ENCODE measurements around the gene PITRM1. TPM values are rescaled to one million over a fixed set of nuclear protein-coding genes. Genes with fewer than 3 reads are reported as not detected.
"Not testable (repeated sequence)": the region's sequence is repeated elsewhere in the genome, so short reads cannot be mapped to it uniquely, and the experiment has no call there.

Gene PITRM1, protein sequence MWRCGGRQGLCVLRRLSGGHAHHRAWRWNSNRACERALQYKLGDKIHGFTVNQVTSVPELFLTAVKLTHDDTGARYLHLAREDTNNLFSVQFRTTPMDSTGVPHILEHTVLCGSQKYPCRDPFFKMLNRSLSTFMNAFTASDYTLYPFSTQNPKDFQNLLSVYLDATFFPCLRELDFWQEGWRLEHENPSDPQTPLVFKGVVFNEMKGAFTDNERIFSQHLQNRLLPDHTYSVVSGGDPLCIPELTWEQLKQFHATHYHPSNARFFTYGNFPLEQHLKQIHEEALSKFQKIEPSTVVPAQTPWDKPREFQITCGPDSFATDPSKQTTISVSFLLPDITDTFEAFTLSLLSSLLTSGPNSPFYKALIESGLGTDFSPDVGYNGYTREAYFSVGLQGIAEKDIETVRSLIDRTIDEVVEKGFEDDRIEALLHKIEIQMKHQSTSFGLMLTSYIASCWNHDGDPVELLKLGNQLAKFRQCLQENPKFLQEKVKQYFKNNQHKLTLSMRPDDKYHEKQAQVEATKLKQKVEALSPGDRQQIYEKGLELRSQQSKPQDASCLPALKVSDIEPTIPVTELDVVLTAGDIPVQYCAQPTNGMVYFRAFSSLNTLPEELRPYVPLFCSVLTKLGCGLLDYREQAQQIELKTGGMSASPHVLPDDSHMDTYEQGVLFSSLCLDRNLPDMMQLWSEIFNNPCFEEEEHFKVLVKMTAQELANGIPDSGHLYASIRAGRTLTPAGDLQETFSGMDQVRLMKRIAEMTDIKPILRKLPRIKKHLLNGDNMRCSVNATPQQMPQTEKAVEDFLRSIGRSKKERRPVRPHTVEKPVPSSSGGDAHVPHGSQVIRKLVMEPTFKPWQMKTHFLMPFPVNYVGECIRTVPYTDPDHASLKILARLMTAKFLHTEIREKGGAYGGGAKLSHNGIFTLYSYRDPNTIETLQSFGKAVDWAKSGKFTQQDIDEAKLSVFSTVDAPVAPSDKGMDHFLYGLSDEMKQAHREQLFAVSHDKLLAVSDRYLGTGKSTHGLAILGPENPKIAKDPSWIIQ
- total RNA-seq: 47.6 and 51.7 TPM in 2 replicates
- long read RNA-seq, transcript PITRM1-201 (27 exons, 3,450 nt): major isoform, 101 of 143 reads
- long read RNA-seq, partial matches to known transcripts: 27 of 143 reads
- long read RNA-seq, other reads (novel, unspliced or antisense): 14 of 143 reads

- Mint-ChIP-seq H3K9me3 (ENCODE audit: low read depth) (no peaks in the 10 kb centered on the region), H3K27me3 (no peaks in the 10 kb centered on the region), H3K4me1 (ENCODE audit: low read depth) (peaks cover 3% of the 10 kb centered on the region), H3K36me3 (ENCODE audit: insufficient read depth) (peaks cover 5% of the 10 kb centered on the region), H3K27ac (peak within 1 kb of the TSS; percentile 96), H3K4me3 (ENCODE audit: low read depth) (peak within 1 kb of the TSS; percentile 88)
- peak; percentile 99 for DNase-seq (ENCODE audit: low spot score, unreplicated experiment)
- TF ChIP-seq, protein P1, sequence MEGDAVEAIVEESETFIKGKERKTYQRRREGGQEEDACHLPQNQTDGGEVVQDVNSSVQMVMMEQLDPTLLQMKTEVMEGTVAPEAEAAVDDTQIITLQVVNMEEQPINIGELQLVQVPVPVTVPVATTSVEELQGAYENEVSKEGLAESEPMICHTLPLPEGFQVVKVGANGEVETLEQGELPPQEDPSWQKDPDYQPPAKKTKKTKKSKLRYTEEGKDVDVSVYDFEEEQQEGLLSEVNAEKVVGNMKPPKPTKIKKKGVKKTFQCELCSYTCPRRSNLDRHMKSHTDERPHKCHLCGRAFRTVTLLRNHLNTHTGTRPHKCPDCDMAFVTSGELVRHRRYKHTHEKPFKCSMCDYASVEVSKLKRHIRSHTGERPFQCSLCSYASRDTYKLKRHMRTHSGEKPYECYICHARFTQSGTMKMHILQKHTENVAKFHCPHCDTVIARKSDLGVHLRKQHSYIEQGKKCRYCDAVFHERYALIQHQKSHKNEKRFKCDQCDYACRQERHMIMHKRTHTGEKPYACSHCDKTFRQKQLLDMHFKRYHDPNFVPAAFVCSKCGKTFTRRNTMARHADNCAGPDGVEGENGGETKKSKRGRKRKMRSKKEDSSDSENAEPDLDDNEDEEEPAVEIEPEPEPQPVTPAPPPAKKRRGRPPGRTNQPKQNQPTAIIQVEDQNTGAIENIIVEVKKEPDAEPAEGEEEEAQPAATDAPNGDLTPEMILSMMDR (IDR thresholded peaks at IDR 0.05; ENCODE audit: unreplicated experiment): no peak
Observed at GRCh38 chr10:3172446-3173170, at the start of gene PITRM1. Gene PITRM1, minus strand, starts transcription at chr10:3172782. Its CDS starts 10 bp downstream, at chr10:3172772.

- H3K4me1 Mint-ChIP-seq (ENCODE audit: low read depth): no peaks in the 10 kb centered on the region
- TF ChIP-seq, protein P1 (IDR thresholded peaks at IDR 0.05; ENCODE audit: unreplicated experiment): peak; percentile 22
- H3K27me3 Mint-ChIP-seq: no peaks in the 10 kb centered on the region
- no peak for DNase-seq (ENCODE audit: low spot score, unreplicated experiment)
- H3K9me3 Mint-ChIP-seq (ENCODE audit: low read depth): peaks cover 3% of the 10 kb centered on the region
- H3K36me3 Mint-ChIP-seq (ENCODE audit: insufficient read depth): no peaks in the 10 kb centered on the region
- no peak overlapping the region for H3K4me3 Mint-ChIP-seq (ENCODE audit: low read depth)
- no peak overlapping the region for H3K27ac Mint-ChIP-seq
Observed at GRCh38 chr10:3222068-3222467, 49.5 kb upstream of the PITRM1 start.

DNA sequence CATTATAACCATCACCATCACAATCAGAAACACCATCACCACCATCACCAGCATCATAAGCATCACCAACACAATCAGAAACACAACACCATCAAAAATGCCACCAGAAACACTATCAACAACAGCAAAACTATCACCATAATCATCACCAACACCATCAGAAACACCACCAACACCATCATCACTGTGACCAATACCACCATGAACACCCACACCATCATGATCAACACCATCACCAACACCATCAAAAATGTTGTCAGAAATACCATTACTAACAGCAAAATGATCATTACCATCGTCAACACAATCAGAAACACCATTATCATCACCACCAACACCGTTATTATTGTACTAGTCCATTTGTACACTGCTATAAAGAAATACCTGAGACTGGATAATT lies 49.0 kb upstream of the PITRM1 start:
- H3K27me3 Mint-ChIP-seq; H3K4me3 Mint-ChIP-seq (ENCODE audit: low read depth); H3K9me3 Mint-ChIP-seq (ENCODE audit: low read depth); H3K27ac Mint-ChIP-seq; H3K4me1 Mint-ChIP-seq (ENCODE audit: low read depth); DNase-seq (ENCODE audit: low spot score, unreplicated experiment); H3K36me3 Mint-ChIP-seq (ENCODE audit: insufficient read depth): not testable (repeated sequence)

DNA sequence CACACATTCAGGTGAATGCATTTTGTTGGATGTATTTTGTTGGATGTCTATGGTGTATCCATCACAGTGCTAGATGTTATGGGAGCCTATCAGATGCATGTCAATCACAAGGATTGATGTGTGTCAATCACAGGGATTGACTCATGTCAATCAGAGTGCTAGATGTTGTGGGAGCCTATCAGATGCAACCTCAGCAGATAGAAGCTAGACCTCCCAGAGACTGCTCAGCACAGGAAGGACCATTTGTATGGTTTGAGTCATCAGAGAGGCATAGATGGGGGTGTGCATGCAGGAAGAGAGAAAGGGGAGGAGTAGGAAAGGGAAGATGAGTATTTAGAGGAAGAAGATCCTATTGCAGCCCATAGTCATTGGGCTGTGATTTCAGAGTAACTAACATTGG lies 48.3 kb upstream of the PITRM1 start:
- no peak overlapping the region for H3K27ac Mint-ChIP-seq
- no peak overlapping the region for H3K4me3 Mint-ChIP-seq (ENCODE audit: low read depth)
- no peaks in the 10 kb centered on the region for H3K4me1 Mint-ChIP-seq (ENCODE audit: low read depth)

GRCh38 chr10:3219021-3219628 lies 46.5 kb upstream of the PITRM1 start:
- H3K27ac Mint-ChIP-seq; DNase-seq (ENCODE audit: low spot score, unreplicated experiment); H3K4me1 Mint-ChIP-seq (ENCODE audit: low read depth); H3K27me3 Mint-ChIP-seq; H3K4me3 Mint-ChIP-seq (ENCODE audit: low read depth); H3K9me3 Mint-ChIP-seq (ENCODE audit: low read depth); H3K36me3 Mint-ChIP-seq (ENCODE audit: insufficient read depth): not testable (repeated sequence)

More for the DNA sequence above, 48.3 kb upstream of the PITRM1 start:
- peaks cover 3% of the 10 kb centered on the region for H3K9me3 Mint-ChIP-seq (ENCODE audit: low read depth)
- TF ChIP-seq, protein P1 (IDR thresholded peaks at IDR 0.05; ENCODE audit: unreplicated experiment): no peak
- no peaks in the 10 kb centered on the region for H3K27me3 Mint-ChIP-seq
- no peak for DNase-seq (ENCODE audit: low spot score, unreplicated experiment)
- no peaks in the 10 kb centered on the region for H3K36me3 Mint-ChIP-seq (ENCODE audit: insufficient read depth)
